ENCODE data around the gene BCL11B. TPM values are rescaled to one million over a fixed set of nuclear protein-coding genes. Genes with fewer than 3 reads are reported as not detected.

The BCL11B gene
- total and polyA plus RNA-seq, 2 of the 8 experiments (the other 6 are each of a cell fraction or from before 2014, with no cell fraction given) = 0.63 to 5.9 TPM

GRCh38 chr14:99134516-99135046, 137.4 kb downstream of the BCL11B start:
- H2BK12ac ChIP-seq (ENCODE audit: low read depth, low read length) = no peak overlapping the region
- no peak overlapping the region for H4K91ac ChIP-seq (replicated peaks; ENCODE audit: insufficient read length, low read length)
- no peak overlapping the region for H4K5ac ChIP-seq (ENCODE audit: insufficient read length, low read depth, low read length)
- no peak overlapping the region for H2BK15ac ChIP-seq (ENCODE audit: low read length)
- CTCF ChIA-PET (ENCODE audit: partially characterized antibody) = interaction anchor here (0.8 to 1.4 kb wide), 4 partner anchors 13 to 315 kb away, joined by 3 to 4 read pairs (median 3); no protein-coding TSS in a partner anchor
- no peaks in the 10 kb centered on the region for H3K79me2 ChIP-seq (ENCODE audit: control insufficient read depth in 1 of 2, insufficient read depth in 2 of 2, low read length in 2 of 2)
- peaks cover 0 to 11% (median 3%) of the 10 kb centered on the region in 4 experiments; a peak in 4 of 7 replicates for H3K4me1 ChIP-seq (replicated peaks in 1 of 4; ENCODE audit: control insufficient read depth in 3 of 4, insufficient read depth in 4 of 4, low read length in 3 of 4)
- POLR2A ChIA-PET (ENCODE audit: partially characterized antibody) = no interaction called here
- no peak overlapping the region for H2BK5ac ChIP-seq (ENCODE audit: low read depth, low read length)
- H3K9me3 ChIP-seq (ENCODE audit: insufficient read depth in 2 of 2, low read depth in 1 of 2, low read length in 1 of 2) = no peaks in the 10 kb centered on the region
- FAIRE-seq (no peak), DNase-seq (ENCODE audit: low read depth in 1 of 2, low spot score in 2 of 2) (peak in 1 of 2 experiments; percentile 28)
- H2AFZ ChIP-seq (ENCODE audit: low read length) = no peak overlapping the region
- H2BK20ac ChIP-seq (ENCODE audit: low read length) = 0 out of 2 replicates have a peak overlapping the region, but pooled peaks have one; percentile 61
- no peaks in the 10 kb centered on the region for H4K20me1 ChIP-seq (replicated peaks in 1 of 2; ENCODE audit: control insufficient read depth in 1 of 2, insufficient read depth in 2 of 2, low read length in 2 of 2)
- H3K23me2 ChIP-seq (ENCODE audit: low read depth, low read length) = no peaks in the 10 kb centered on the region
- H3K27me3 ChIP-seq (replicated peaks in 1 of 4; ENCODE audit: control insufficient read depth in 3 of 4, extremely low read depth in 1 of 4, insufficient read depth in 3 of 4, low read length in 3 of 4) = 0 out of 7 replicates have a peak, but pooled peaks cover 0 to 3% (median 0%) of the 10 kb centered on the region in 4 experiments
- no peak overlapping the region for H3K18ac ChIP-seq (ENCODE audit: extremely low read depth, low read length)
- H3K79me1 ChIP-seq (ENCODE audit: low read depth, low read length) = 0 out of 2 replicates have a peak, but pooled peaks cover 2% of the 10 kb centered on the region
- no peak overlapping the region for H3K56ac ChIP-seq (replicated peaks; ENCODE audit: insufficient read length, low read depth, low read length)
- 0 out of 2 replicates have a peak overlapping the region, but pooled peaks have one; percentile 49 for H2AK5ac ChIP-seq (ENCODE audit: low read depth, low read length)
- no peak overlapping the region for H3K9ac ChIP-seq (replicated peaks in 1 of 4; ENCODE audit: extremely low read depth in 1 of 4, low read depth in 3 of 4, low read length in 3 of 4)
- H3K27ac ChIP-seq (ENCODE audit: low read depth, low read length) = no peak overlapping the region
- WGBS, 2 experiments (ENCODE audit: extremely low coverage in 1 of 2, insufficient coverage in 1 of 2, insufficient read length in 1 of 2, insufficient replicate concordance in 2 of 2, low coverage in 1 of 2, low lambda C conversion rate in 2 of 2, missing lambda C conversion rate in 1 of 2) = 93% methylated on average over 8 of the region's 8 CpGs; no CpG with 5 or more reads in 1 of the 2 experiments
- H3K14ac ChIP-seq (ENCODE audit: insufficient read length) = no peak overlapping the region
- H3K36me3 ChIP-seq (ENCODE audit: control insufficient read depth in 2 of 4, insufficient read depth in 4 of 4, low read length in 3 of 4) = no peaks in the 10 kb centered on the region
- H4K8ac ChIP-seq (ENCODE audit: extremely low read depth, insufficient read depth, low read length) = no peak overlapping the region
- no peak overlapping the region for H3K4ac ChIP-seq (replicated peaks; ENCODE audit: insufficient read length, low read depth, low read length)
- no peak overlapping the region for H2BK120ac ChIP-seq (replicated peaks; ENCODE audit: low read depth, low read length)
- no peak overlapping the region for H3K4me2 ChIP-seq (ENCODE audit: insufficient read depth in 1 of 2, low read depth in 2 of 2, low read length in 2 of 2)
- H3K23ac ChIP-seq (ENCODE audit: insufficient read length) = no peak overlapping the region
- H3K4me3 ChIP-seq (ENCODE audit: extremely low read depth in 1 of 4, insufficient read depth in 2 of 4, low read depth in 3 of 4, low read length in 4 of 4) = no peak overlapping the region
- TF ChIP-seq CBX5 (IDR thresholded peaks at IDR 0.05; ENCODE audit: low read depth, low read length) = no peak
- TF ChIP-seq BACH1 (IDR thresholded peaks at IDR 0.05; ENCODE audit: low read length) = no peak
- no peak for TF ChIP-seq BCL11A (IDR thresholded peaks at IDR 0.05; ENCODE audit: low read depth in 2 of 2, low read length in 2 of 2)
- TF ChIP-seq EZH2 (IDR thresholded peaks at IDR 0.05; ENCODE audit: low read depth, low read length, severe bottlenecking) = no peak
- no peak for TF ChIP-seq SIRT6 (IDR thresholded peaks at IDR 0.05; ENCODE audit: low read length)
- no peak for TF ChIP-seq ZNF274 (IDR thresholded peaks at IDR 0.05; ENCODE audit: borderline replicate concordance, extremely low read depth, low read length)
- no peak for TF ChIP-seq TEAD4 (IDR thresholded peaks at IDR 0.05; ENCODE audit: low read depth, low read length)
- TF ChIP-seq SAP30 (IDR thresholded peaks at IDR 0.05; ENCODE audit: insufficient read depth, insufficient replicate concordance, low read length) = no peak
- TF ChIP-seq MAFK (IDR thresholded peaks at IDR 0.05; ENCODE audit: low read depth, low read length) = no peak
- no peak for TF ChIP-seq EP300 (IDR thresholded peaks at IDR 0.05; ENCODE audit: borderline replicate concordance in 1 of 2, low read depth in 2 of 2, low read length in 2 of 2)
- TF ChIP-seq RAD21 (IDR thresholded peaks at IDR 0.05 in 1 of 2, conservative IDR thresholded peaks at IDR 0.05 in 1 of 2; ENCODE audit: low read depth in 2 of 2, low read length in 2 of 2) = no peak
- TF ChIP-seq ASH2L (IDR thresholded peaks at IDR 0.05; ENCODE audit: low read length) = no peak
- no peak for TF ChIP-seq BRCA1 (IDR thresholded peaks at IDR 0.05; ENCODE audit: low read depth, low read length)

Measured in H1 (cell line).